Measurements from ENCODE around the gene DNAH6. TPM values are rescaled to one million over a fixed set of nuclear protein-coding genes. Genes with fewer than 3 reads are reported as not detected.

Gene DNAH6
- total and polyA plus RNA-seq, 10 of the 15 experiments (the other 5 are each of a cell fraction or from before 2014, with no cell fraction given) = 0.07 to 1.0 (median 0.29) TPM

DNA sequence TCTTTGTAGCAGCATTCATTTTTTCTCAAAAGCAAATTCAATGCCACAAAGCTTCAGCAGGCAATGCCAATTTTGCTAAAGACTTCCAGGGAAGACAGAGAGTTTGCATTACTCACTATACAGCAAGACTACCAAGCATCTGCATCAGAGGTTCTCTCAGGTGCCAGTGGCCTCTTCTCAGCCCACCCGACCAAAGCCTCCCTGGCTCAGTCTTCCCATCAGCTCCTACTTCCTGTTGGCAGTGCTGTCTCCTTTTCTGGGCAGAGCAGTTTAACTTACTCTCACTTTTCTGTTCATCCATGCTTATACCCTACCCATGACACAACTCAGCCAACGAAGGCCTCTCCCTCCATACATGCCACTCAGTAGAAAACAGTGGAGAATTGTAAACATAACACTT is 207.5 kb downstream of the DNAH6 start:
- intact Hi-C loops (cut with micrococcal nuclease; ENCODE audit: unreplicated experiment) (no loop called here), in situ Hi-C loops (cut with MboI) (no loop called here)
- Histone ChIP-seq H3K27ac (ENCODE audit: control insufficient read depth, insufficient read depth) (no peak overlapping the region), H3K79me2 (ENCODE audit: control insufficient read depth, insufficient read depth, low read length) (no peaks in the 10 kb centered on the region), H3K4me1 (ENCODE audit: control insufficient read depth, insufficient read depth, low read length) (no peaks in the 10 kb centered on the region), H4K20me1 (ENCODE audit: control insufficient read depth, insufficient read depth) (no peaks in the 10 kb centered on the region), H3K27me3 (replicated peaks in 1 of 2; ENCODE audit: control insufficient read depth in 2 of 2, insufficient read depth in 2 of 2, low read length in 1 of 2) (no peaks in the 10 kb centered on the region), H2AFZ (ENCODE audit: control insufficient read depth, low read depth, low read length) (no peak overlapping the region), H3K9ac (ENCODE audit: control insufficient read depth, insufficient read depth, low read length) (no peak overlapping the region), H3K4me3 (no peak overlapping the region), H3K4me2 (ENCODE audit: control insufficient read depth, insufficient read depth) (no peak overlapping the region), H3K9me3 (replicated peaks; ENCODE audit: control insufficient read depth, insufficient read depth, low read length) (no peaks in the 10 kb centered on the region), H3K36me3 (ENCODE audit: control insufficient read depth in 2 of 2, insufficient read depth in 2 of 2, low read length in 1 of 2) (no peaks in the 10 kb centered on the region)
- ChIA-PET POLR2A (no interaction called here), SMC1A (ENCODE audit: uncharacterized antibody, unreplicated experiment) (no interaction called here), CTCF (no interaction called here), RAD21 (ENCODE audit: unreplicated experiment) (no interaction called here)
- 14% methylated on average over 2 of the region's 2 CpGs for WGBS (ENCODE audit: insufficient coverage, insufficient replicate concordance, low lambda C conversion rate, missing lambda C conversion rate)
- FAIRE-seq = no peak
- no peak for ATAC-seq
- no TSS peak for BruUV-seq (replicated peaks)
- no peak for TF ChIP-seq PML (IDR thresholded peaks at IDR 0.05; ENCODE audit: low read length)
- TF ChIP-seq CHD1 (IDR thresholded peaks at IDR 0.05; ENCODE audit: low read depth, low read length) = no peak
- no peak for TF ChIP-seq TBL1XR1 (IDR thresholded peaks at IDR 0.05; ENCODE audit: low read depth, low read length)
- no peak for TF ChIP-seq FOXM1 (IDR thresholded peaks at IDR 0.05; ENCODE audit: low read depth, low read length)
- TF ChIP-seq, protein P1, sequence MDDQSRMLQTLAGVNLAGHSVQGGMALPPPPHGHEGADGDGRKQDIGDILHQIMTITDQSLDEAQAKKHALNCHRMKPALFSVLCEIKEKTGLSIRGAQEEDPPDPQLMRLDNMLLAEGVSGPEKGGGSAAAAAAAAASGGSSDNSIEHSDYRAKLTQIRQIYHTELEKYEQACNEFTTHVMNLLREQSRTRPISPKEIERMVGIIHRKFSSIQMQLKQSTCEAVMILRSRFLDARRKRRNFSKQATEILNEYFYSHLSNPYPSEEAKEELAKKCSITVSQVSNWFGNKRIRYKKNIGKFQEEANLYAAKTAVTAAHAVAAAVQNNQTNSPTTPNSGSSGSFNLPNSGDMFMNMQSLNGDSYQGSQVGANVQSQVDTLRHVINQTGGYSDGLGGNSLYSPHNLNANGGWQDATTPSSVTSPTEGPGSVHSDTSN (IDR thresholded peaks at IDR 0.05; ENCODE audit: insufficient replicate concordance, low read depth, low read length) = no peak
- TF ChIP-seq SRF (IDR thresholded peaks at IDR 0.05; ENCODE audit: low read depth in 2 of 2, low read length in 2 of 2) = no peak
- TF ChIP-seq SP1 (IDR thresholded peaks at IDR 0.05; ENCODE audit: low read depth, low read length) = no peak
- no peak for TF ChIP-seq YBX1 (IDR thresholded peaks at IDR 0.05)
- TF ChIP-seq GATAD2B (conservative IDR thresholded peaks at IDR 0.05; ENCODE audit: low read depth) = no peak
- no peak for TF ChIP-seq POLR2A (IDR thresholded peaks at IDR 0.05; ENCODE audit: low read depth, low read length)
- no peak for DNase-seq (ENCODE audit: low read depth, low spot score)

Measured in GM12878 (cell line).